Measurements from ENCODE around the gene EML6. TPM values are rescaled to one million over a fixed set of nuclear protein-coding genes. Genes with fewer than 3 reads are reported as not detected.

Gene EML6
- total RNA-seq = 0.76 and 1.2 TPM in 2 replicates

DNA sequence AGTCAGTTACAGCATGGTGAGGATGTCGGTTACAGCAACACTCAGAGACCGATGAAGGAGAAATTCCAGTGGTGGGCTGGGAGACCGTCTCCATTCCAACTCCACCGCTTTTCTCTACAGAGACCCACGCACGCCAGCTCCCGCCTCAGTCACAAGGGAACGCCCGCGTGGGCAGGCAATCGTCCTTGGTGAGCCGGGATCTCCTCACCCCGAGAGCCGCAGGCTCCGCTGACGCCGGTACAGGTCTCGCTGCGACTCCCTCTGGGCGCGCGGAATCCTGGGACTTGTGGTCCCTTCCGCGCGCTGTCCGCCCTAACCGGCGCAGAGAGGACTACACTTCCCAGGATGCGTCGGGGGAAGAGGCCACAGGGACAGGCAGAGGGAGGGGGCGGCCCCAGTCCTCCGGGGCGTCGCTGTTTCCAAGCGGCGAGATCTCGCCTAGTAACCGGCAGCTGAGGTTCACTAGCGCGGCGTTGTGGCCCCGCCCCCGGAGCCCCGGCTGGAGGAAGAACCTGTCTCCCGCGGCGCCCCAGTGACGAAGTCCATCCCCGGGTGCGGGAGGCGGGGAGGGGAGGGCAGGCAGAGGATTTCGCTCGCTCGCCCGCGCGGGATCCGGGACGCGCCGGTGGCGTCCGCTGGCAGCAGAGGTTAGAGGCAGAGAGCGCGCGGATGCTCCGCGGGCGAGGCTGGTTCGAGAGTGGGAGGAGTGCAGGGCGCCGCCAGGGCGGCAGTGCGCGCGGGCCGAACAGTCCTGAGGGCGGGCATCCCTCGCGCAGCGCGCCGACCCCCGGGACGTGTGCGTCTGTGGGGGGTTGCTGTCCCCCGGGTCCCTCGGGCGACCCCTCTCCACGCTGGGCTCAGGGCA, at the start of gene EML6:
Gene EML6, plus strand, starts transcription at position 532 of the 865 bp plus-strand sequence. CDS start 1,400 bp downstream, outside the sequence.

